Erythroblast (primary cell): Measurements from ENCODE around the gene PEAR1.

Experiments
- DNase-seq, 2 experiments: peaks; one replicate each; lab custom pipeline; 2025; lab: John Stamatoyannopoulos, UW
- GATA1 ChIP-seq: IDR thresholded peaks from 2 replicates; pipeline ENCODE4 v1.6.1; 2011; ENCODE audit warnings: low read depth, mild to moderate bottlenecking, control low read depth, low read length, moderate library complexity
- POLR2A ChIP-seq: IDR thresholded peaks from 2 replicates; pipeline ENCODE4 v1.6.1; 2011; ENCODE audit warnings: mild to moderate bottlenecking, low read length

The PEAR1 gene

GRCh38 chr1:156894711-156895454, 1.4 kb downstream of the PEAR1 start:
- DNase-seq, result peak; percentile 83 to 90
- TF ChIP-seq POLR2A, result peak; percentile 94
- no peak for TF ChIP-seq GATA1

- DNase-seq, result no peak
- no peak for TF ChIP-seq GATA1
- TF ChIP-seq POLR2A, result no peak
These were observed 1.9 kb downstream of the PEAR1 start for GRCh38 chr1:156895455-156895812.

GRCh38 chr1:156895927-156896326, 2.4 kb downstream of the PEAR1 start:
- DNase-seq, result no peak
- TF ChIP-seq POLR2A (no peak), GATA1 (no peak)

GRCh38 chr1:156896490-156897033, 3.0 kb downstream of the PEAR1 start:
- TF ChIP-seq POLR2A (no peak), GATA1 (no peak)
- no peak for DNase-seq

- TF ChIP-seq POLR2A, result no peak
- TF ChIP-seq GATA1, result no peak
- no peak for DNase-seq
These were observed 3.7 kb downstream of the PEAR1 start for GRCh38 chr1:156897078-156897825.

- no peak for DNase-seq
- TF ChIP-seq GATA1 (no peak), POLR2A (no peak)
These were observed 4.6 kb downstream of the PEAR1 start for GRCh38 chr1:156898161-156898566.

GRCh38 chr1:156898971-156899664, 5.6 kb downstream of the PEAR1 start:
- DNase-seq, result no peak
- TF ChIP-seq GATA1 (no peak), POLR2A (no peak)

GRCh38 chr1:156899956-156900718, 6.6 kb downstream of the PEAR1 start:
- no peak for DNase-seq
- TF ChIP-seq GATA1, result no peak
- no peak for TF ChIP-seq POLR2A

GRCh38 chr1:156900896-156901589, 7.5 kb downstream of the PEAR1 start:
- TF ChIP-seq POLR2A, result no peak
- no peak for TF ChIP-seq GATA1
- no peak for DNase-seq

GRCh38 chr1:156901590-156901900, 8.0 kb downstream of the PEAR1 start:
- TF ChIP-seq GATA1, result no peak
- TF ChIP-seq POLR2A, result no peak
- DNase-seq, result no peak

GRCh38 chr1:156901966-156902915, 8.7 kb downstream of the PEAR1 start:
- TF ChIP-seq POLR2A (no peak), GATA1 (no peak)
- no peak for DNase-seq
